GM21367 (cell line): ENCODE data around the gene ERP44.
A peak's percentile ranks its signal among the peaks of the same experiment; 100 is the strongest.
"Not testable (repeated sequence)": the region's sequence is repeated elsewhere in the genome, so short reads cannot be mapped to it uniquely, and the experiment has no call there.

Experiments
- ATAC-seq: cut with Tn5 transposase; IDR thresholded peaks from one replicate; pipeline ENCODE4 v1.9.1; 2021; ENCODE audit not compliant: unreplicated experiment

The ERP44 gene

GRCh38 chr9:100101608-100102007 lies 2.8 kb upstream of the ERP44 start:
- ATAC-seq = no peak

- ATAC-seq = no peak
Measured at GRCh38 chr9:100100146-100100667, 1.4 kb upstream of the ERP44 start.

GRCh38 chr9:100099722-100100042 lies 882 bp upstream of the ERP44 start:
- ATAC-seq = no peak

- peak; percentile 10 for ATAC-seq
Measured at GRCh38 chr9:100098046-100098886, 534 bp downstream of the ERP44 start.

GRCh38 chr9:100096378-100096916 lies 2.4 kb downstream of the ERP44 start:
- no peak for ATAC-seq

GRCh38 chr9:100094411-100094810 lies 4.4 kb downstream of the ERP44 start:
- ATAC-seq = not testable (repeated sequence)

GRCh38 chr9:100092066-100092465 lies 6.7 kb downstream of the ERP44 start:
- ATAC-seq = no peak

GRCh38 chr9:100091650-100092049 lies 7.2 kb downstream of the ERP44 start:
- no peak for ATAC-seq

- no peak for ATAC-seq
Measured at GRCh38 chr9:100090880-100091279, 7.9 kb downstream of the ERP44 start.

GRCh38 chr9:100088202-100088601 lies 10.6 kb downstream of the ERP44 start:
- ATAC-seq = no peak

GRCh38 chr9:100087218-100087617 lies 11.6 kb downstream of the ERP44 start:
- no peak for ATAC-seq

- no peak for ATAC-seq
Measured at GRCh38 chr9:100086097-100086635, 12.6 kb downstream of the ERP44 start.

- peak; percentile 74 for ATAC-seq
Measured at GRCh38 chr9:100084734-100085133, 14.1 kb downstream of the ERP44 start.

GRCh38 chr9:100084128-100084453 lies 14.7 kb downstream of the ERP44 start:
- ATAC-seq = peak; percentile 50

- ATAC-seq = peak; percentile 40
Measured at GRCh38 chr9:100083448-100084127, 15.2 kb downstream of the ERP44 start.

- ATAC-seq = no peak
Measured at GRCh38 chr9:100082782-100083181, 16.0 kb downstream of the ERP44 start.

- ATAC-seq = not testable (repeated sequence)
Measured at GRCh38 chr9:100076256-100076655, 22.5 kb downstream of the ERP44 start.

GRCh38 chr9:100074989-100075388 lies 23.8 kb downstream of the ERP44 start:
- no peak for ATAC-seq

GRCh38 chr9:100074093-100074492 lies 24.7 kb downstream of the ERP44 start:
- no peak for ATAC-seq

GRCh38 chr9:100072805-100073204 lies 26.0 kb downstream of the ERP44 start:
- ATAC-seq = no peak

GRCh38 chr9:100071271-100071670 lies 27.5 kb downstream of the ERP44 start:
- no peak for ATAC-seq
